Thoracic aorta (tissue), 2 donors: ENCODE measurements around the gene OSBPL10. TPM values are rescaled to one million over a fixed set of nuclear protein-coding genes. Genes with fewer than 3 reads are reported as not detected.

Source experiments
- ATAC-seq: fragments of 150-250 bp; one replicate; pipeline ENCODE4 v1.8.0; 2017; ENCODE audit warnings: low read depth; ENCODE audit not compliant: insufficient number of reproducible peaks, low FRiP score
- DNase-seq: peaks from one replicate; pipeline ENCODE4 v3.0.0-alpha.2; 2020; ENCODE audit warnings: low spot score
- H3K27ac ChIP-seq, 2 donors: fragments of 200-600 bp; sonication (generic); 1 replicate in 1 of 2; 2 replicates in 1 of 2; pipeline ENCODE4 v1.5.1; 2016; ENCODE audit warnings: mild to moderate bottlenecking in 2 of 2, moderate library complexity in 2 of 2
- H3K27me3 ChIP-seq: fragments of 200-600 bp; sonication (generic); replicated peaks from 2 replicates; pipeline ENCODE4 v1.6.0; 2016; ENCODE audit warnings: mild to moderate bottlenecking; ENCODE audit not compliant: insufficient read depth
- H3K36me3 ChIP-seq: fragments of 200-600 bp; sonication (generic); one replicate; pipeline ENCODE4 v1.5.1; 2016
- H3K4me1 ChIP-seq, 2 donors: fragments of 200-600 bp; sonication (generic); 1 replicate in 1 of 2; 2 replicates in 1 of 2; pipeline versions ENCODE4 v1.5.1 to v1.6.0; 2016; ENCODE audit warnings: low read depth in 2 of 2, mild to moderate bottlenecking in 1 of 2; ENCODE audit not compliant: control insufficient read depth in 1 of 2
- H3K4me3 ChIP-seq: fragments of 200-600 bp; sonication (generic); 2 replicates; pipeline ENCODE4 v1.5.1; 2016; ENCODE audit warnings: mild to moderate bottlenecking
- H3K9me3 ChIP-seq: fragments of 200-600 bp; sonication (generic); 2 replicates; pipeline ENCODE4 v1.5.1; 2016
- CTCF ChIP-seq: fragments of 200-600 bp; sonication (generic); IDR thresholded peaks from one replicate; pipeline ENCODE4 v1.5.1; 2019; ENCODE audit warnings: antibody characterized with exemption
- total RNA-seq, 2 donors: library from RNA; depleted of rRNA; stranded (reverse); fragments of >200 nt; gene quantifications; one replicate each; pipeline versions ENCODE4 v1.1.0 to v1.2.3, GENCODE V29; 2016

OSBPL10 gene
- total RNA-seq, 2 donors from 2014 or later, result 108 to 153 TPM

GRCh38 chr3:31945738-31946052 is 35.4 kb downstream of the OSBPL10 start:
- DNase-seq, result no peak
- H3K9me3 ChIP-seq, result no peaks in the 10 kb centered on the region
- no peaks in the 10 kb centered on the region for H3K27me3 ChIP-seq
- no peak for TF ChIP-seq CTCF
- H3K4me1 ChIP-seq, result peaks cover 9 to 18% of the 10 kb centered on the region in 2 donors
- ATAC-seq, result no peak
- no peak overlapping the region for H3K4me3 ChIP-seq
- no peak overlapping the region for H3K27ac ChIP-seq
- no peaks in the 10 kb centered on the region for H3K36me3 ChIP-seq

GRCh38 chr3:31943041-31943440 is 38.0 kb downstream of the OSBPL10 start:
- Histone ChIP-seq H3K36me3 (no peaks in the 10 kb centered on the region), H3K27me3 (no peaks in the 10 kb centered on the region), H3K27ac (no peak overlapping the region), H3K9me3 (no peaks in the 10 kb centered on the region), H3K4me3 (no peak overlapping the region), H3K4me1 (peaks cover 9 to 18% of the 10 kb centered on the region in 2 donors)
- DNase-seq (no peak), ATAC-seq (no peak)
- TF ChIP-seq CTCF, result no peak

- no peak for TF ChIP-seq CTCF
- Histone ChIP-seq H3K36me3 (no peaks in the 10 kb centered on the region), H3K4me1 (peaks cover 9 to 18% of the 10 kb centered on the region in 2 donors), H3K27ac (no peak overlapping the region), H3K4me3 (no peak overlapping the region), H3K9me3 (no peaks in the 10 kb centered on the region), H3K27me3 (no peaks in the 10 kb centered on the region)
- ATAC-seq (no peak), DNase-seq (no peak)
Observed at GRCh38 chr3:31942446-31942845, 38.6 kb downstream of the OSBPL10 start.

- no peak for TF ChIP-seq CTCF
- ATAC-seq, result no peak
Observed at GRCh38 chr3:31937225-31937624, 43.8 kb downstream of the OSBPL10 start.

GRCh38 chr3:31936420-31937060 is 44.5 kb downstream of the OSBPL10 start:
- no peak overlapping the region for H3K4me3 ChIP-seq
- DNase-seq (no peak), ATAC-seq (no peak)
- no peaks in the 10 kb centered on the region for H3K27me3 ChIP-seq
- H3K27ac ChIP-seq, result peak overlapping the region in 1 of 2 donors; percentile 52
- no peaks in the 10 kb centered on the region for H3K36me3 ChIP-seq
- H3K9me3 ChIP-seq, result no peaks in the 10 kb centered on the region
- H3K4me1 ChIP-seq, result peaks cover 14 to 24% of the 10 kb centered on the region in 2 donors
- no peak for TF ChIP-seq CTCF

More at GRCh38 chr3:31937225-31937624, 43.8 kb downstream of the OSBPL10 start:
- H3K9me3 ChIP-seq, result no peaks in the 10 kb centered on the region
- no peaks in the 10 kb centered on the region for H3K36me3 ChIP-seq
- H3K4me3 ChIP-seq, result no peak overlapping the region
- peaks cover 15 to 27% of the 10 kb centered on the region in 2 donors for H3K4me1 ChIP-seq
- peak overlapping the region in 1 of 2 donors; percentile 52 for H3K27ac ChIP-seq
- no peaks in the 10 kb centered on the region for H3K27me3 ChIP-seq
- no peak for DNase-seq
